GM19043 (cell line): ENCODE measurements around the gene MZT1.

ENCODE experiments used
- ATAC-seq: cut with Tn5 transposase; IDR thresholded peaks from one replicate; pipeline ENCODE4 v1.9.1; 2021; ENCODE audit warnings: low read depth; ENCODE audit not compliant: unreplicated experiment

Gene MZT1

DNA sequence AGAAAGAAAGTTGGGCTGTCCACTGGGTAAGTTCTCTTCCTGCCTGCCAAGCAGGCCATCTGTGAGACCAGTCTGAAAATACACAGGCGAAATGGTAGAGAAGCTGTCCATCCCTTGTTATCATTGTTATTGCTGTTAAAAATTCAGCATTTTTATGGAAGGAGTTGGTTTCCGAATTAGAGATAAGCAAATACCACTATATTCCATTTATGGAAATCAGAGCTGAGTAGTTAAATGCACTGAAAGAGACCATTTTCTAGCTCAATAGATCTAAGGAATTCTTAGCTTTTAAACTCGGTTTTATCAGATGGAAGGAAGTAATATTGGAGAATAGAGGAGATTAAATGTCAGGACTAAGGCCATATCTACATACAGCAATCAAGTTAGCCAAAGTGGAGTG, 40.7 kb downstream of the MZT1 start:
- no peak for ATAC-seq

- ATAC-seq = no peak
Observed at GRCh38 chr13:72680353-72680752, 47.1 kb downstream of the MZT1 start.

GRCh38 chr13:72678312-72678711, 49.1 kb downstream of the MZT1 start:
- no peak for ATAC-seq

GRCh38 chr13:72677431-72677830, 50.0 kb downstream of the MZT1 start:
- ATAC-seq = no peak

DNA sequence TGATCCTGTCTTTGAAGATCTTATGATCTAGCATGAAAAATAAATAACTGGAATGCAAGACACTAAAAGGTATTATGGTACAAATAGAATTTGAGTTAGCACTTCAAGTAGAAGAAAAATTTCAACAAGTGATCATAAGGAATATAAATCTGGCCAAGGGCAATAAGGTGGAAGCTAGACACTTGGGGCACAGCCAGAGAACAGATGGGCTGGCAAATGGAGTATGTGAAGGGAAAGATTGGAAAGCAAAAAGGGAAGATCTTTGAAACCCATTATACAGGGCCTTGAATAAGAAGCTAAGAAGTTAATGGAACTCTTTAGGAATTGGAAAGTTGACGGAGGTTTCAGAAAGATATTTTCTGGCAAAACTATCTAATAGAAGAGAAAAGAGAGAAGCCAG, 61.0 kb downstream of the MZT1 start:
- ATAC-seq = no peak

DNA sequence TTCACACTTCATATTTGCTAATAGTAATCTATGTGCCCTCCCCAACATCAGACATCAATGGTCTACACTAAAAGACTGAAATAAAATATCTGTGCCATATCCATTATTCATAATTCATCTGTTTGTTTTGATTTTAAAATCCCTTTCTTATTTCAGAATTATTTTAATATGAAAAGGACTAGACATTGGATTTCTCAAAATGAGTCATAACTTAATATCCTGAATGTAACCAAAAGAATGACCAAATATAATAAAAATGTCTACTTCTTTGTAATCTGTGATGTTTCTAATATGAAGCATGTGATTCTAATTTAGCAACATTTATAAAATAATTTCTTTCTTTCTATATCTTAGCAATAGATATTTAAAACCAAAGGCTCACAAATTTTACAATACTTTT, 64.9 kb downstream of the MZT1 start:
- ATAC-seq = no peak
